Erythroblast (primary cell): ENCODE data around the gene MMP21.

Experiments used
- GATA1 ChIP-seq: IDR thresholded peaks from 2 replicates; pipeline ENCODE4 v1.6.1; 2011; ENCODE audit warnings: low read depth, mild to moderate bottlenecking, control low read depth, low read length, moderate library complexity
- POLR2A ChIP-seq: IDR thresholded peaks from 2 replicates; pipeline ENCODE4 v1.6.1; 2011; ENCODE audit warnings: mild to moderate bottlenecking, low read length

DNA sequence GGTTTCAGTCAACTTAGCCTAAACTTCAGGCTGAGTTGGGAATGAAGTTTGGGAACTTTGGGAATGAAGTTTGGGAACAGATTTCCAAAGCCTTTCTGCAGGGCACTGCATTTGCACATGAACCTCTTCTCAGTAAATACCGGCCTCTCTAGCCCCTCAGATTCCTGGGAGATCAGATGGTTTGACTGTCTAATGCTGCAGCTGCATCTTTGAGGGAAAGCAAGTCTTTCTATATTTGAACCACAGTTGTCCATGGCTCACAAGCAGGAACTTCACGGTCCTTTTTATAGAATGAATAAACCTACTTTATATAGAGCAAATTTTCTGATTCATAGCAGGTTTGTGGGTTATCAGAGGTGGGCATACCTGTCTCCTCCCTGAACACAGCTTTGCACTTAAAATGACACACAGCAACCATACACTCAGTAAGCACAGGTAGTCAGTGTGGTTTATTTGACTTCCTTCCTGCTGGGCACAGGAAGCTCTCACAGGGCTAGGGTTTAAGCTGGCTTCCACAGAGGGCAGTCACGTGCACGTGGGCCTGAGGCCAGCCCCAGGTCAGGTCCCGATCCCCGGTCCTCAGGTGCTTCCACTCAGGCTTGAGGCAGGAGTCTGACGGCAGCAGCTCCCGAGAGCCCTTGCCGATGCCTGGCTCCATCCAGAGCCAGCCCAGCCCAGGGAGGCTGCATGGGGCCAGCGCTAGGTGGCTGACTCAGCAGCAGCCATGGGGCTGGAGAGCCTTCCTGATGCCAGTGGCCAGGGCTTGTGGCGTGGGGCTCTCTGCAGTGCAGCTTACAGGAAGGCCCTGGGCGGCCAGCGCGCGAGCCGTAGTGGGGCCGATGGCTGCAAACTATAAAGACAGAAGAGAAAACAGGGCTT lies 12.8 kb upstream of the MMP21 start:
- TF ChIP-seq POLR2A = no peak
- no peak for TF ChIP-seq GATA1
